Measurements from ENCODE around the gene CTDP1.
"Not testable (repeated sequence)": the region's sequence is repeated elsewhere in the genome, so short reads cannot be mapped to it uniquely, and the experiment has no call there.

The CTDP1 gene

DNA sequence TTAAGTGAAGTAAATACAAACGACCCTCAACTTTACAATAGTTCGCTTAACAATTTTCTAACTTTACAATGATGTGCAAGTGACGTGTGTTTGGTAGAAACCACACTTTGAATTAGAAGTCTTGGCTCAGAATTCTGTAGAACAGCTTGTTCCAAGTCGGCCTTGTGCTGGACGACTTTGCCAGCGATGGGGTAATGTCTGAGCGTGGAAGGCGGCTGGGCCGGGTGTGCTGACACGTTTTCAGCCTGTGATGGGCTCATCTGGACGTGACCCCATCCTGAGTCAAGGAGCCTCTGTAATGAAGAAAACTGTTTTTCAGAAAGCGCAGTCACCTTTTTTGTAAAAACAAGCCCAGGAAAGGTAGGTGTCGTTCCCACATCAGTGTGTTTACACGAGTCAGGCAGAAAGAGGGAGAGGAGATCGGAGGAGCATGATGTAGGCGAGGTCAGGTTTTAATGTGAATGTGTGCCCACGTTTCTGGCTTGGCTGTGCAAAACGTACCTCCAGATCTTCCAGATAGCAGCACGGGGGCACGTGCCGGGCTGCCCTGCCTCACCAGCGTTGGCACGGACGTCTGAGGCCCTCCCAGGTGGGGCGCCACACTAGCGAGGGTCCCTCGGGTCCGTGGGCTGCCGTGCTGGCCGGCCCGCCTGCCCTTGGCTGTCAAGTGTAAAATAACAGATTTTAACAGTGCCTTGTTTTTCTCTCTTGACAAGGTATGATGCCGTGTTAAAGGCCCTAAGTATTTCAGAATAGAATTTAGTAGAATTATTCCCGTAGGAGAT is 54.6 kb downstream of the CTDP1 start:
- no peaks in the 10 kb centered on the region for H3K27me3 ChIP-seq (ENCODE audit: control insufficient read depth, insufficient read depth, low read length, poor library complexity, severe bottlenecking)
- H3K27ac ChIP-seq (ENCODE audit: insufficient read depth, low read depth, low read length, poor library complexity, severe bottlenecking): no peak overlapping the region
- WGBS, 2 experiments: 89 to 90% methylated on average over 33 of the region's 33 CpGs
- no peaks in the 10 kb centered on the region for H3K4me1 ChIP-seq (ENCODE audit: control insufficient read depth, insufficient read depth, low read length)
- H3K4me3 ChIP-seq (ENCODE audit: insufficient read depth, low read depth, low read length): no peak overlapping the region
- H3K36me3 ChIP-seq (ENCODE audit: control insufficient read depth, insufficient read depth, low read length): peaks cover 18% of the 10 kb centered on the region
- H3K9me3 ChIP-seq (ENCODE audit: control insufficient read depth, low read length): no peaks in the 10 kb centered on the region

DNA sequence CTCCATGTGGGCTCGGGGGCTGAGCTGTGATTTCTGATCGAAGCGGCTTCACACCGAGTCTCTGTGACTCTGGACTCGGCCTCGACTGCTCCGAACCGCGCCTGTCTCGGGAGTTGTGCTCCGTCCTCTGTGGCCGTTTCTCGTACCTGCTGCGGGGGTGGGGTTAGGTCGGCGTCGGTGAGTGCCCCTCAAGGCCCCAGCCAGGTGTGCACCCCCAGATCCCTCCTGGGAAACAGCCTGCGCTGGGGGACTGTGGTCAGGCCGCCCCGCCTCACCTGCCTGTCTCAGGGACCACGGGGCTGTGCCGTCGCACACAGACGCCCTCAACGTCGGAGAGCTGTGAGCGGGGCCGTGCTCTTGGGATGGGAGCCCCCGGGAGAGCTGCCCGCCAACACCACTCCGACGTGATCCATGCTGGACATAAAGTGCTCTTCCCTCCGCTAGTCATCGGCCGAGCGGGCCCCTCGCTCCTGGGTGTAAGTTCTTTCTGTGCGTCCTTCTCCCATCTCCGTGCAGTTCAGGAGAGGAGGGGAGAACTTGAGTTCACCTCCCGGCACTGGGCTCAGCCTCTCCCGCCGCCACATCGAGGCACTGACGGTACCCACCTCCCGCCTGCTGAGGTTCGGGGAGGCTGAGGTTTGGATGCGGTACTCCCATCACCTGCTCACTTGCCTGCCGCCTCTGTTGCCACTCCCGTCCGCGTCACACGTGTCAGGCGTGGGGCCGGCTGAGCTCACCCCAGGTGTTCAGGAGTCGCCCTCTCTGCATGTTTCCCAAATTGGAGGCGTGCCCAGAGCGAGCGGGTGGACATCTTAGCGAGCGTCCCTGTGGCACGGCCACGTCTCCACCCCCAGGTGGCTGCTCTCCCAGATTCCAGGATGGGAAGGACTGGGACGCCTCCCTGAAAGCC is 55.7 kb downstream of the CTDP1 start:
- Histone ChIP-seq H3K4me1 (ENCODE audit: control insufficient read depth, insufficient read depth, low read length) (no peaks in the 10 kb centered on the region), H3K36me3 (ENCODE audit: control insufficient read depth, insufficient read depth, low read length) (peaks cover 18% of the 10 kb centered on the region), H3K9me3 (ENCODE audit: control insufficient read depth, low read length) (no peaks in the 10 kb centered on the region), H3K27me3 (ENCODE audit: control insufficient read depth, insufficient read depth, low read length, poor library complexity, severe bottlenecking) (no peaks in the 10 kb centered on the region), H3K4me3 (ENCODE audit: insufficient read depth, low read depth, low read length) (no peak overlapping the region), H3K27ac (ENCODE audit: insufficient read depth, low read depth, low read length, poor library complexity, severe bottlenecking) (no peak overlapping the region)
- WGBS, 2 experiments: 94 to 95% methylated on average over 63 of the region's 63 CpGs

DNA sequence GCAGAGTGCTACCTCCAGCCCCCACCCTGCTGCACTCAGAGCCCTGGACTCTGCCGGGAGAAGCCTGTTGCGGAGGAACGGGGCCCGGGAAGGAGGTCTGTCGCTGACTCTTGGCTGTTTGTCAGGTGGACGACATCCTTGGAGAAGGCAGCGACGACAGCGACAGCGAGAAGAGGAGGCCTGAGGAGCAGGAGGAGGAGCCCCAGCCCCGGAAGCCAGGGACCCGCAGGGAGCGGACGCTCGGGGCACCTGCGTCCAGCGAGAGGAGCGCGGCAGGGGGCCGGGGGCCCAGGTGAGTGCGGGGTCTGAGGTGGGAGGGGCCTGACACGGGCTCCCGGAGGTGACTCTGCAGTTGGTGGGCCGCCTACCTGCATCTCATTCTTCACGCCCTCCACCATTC is 56.6 kb downstream of the CTDP1 start:
- H3K27ac ChIP-seq (ENCODE audit: insufficient read depth, low read depth, low read length, poor library complexity, severe bottlenecking): no peak overlapping the region
- no peaks in the 10 kb centered on the region for H3K4me1 ChIP-seq (ENCODE audit: control insufficient read depth, insufficient read depth, low read length)
- H3K36me3 ChIP-seq (ENCODE audit: control insufficient read depth, insufficient read depth, low read length): peaks cover 13% of the 10 kb centered on the region
- 96 to 97% methylated on average over 25 of the region's 25 CpGs for WGBS, 2 experiments
- H3K27me3 ChIP-seq (ENCODE audit: control insufficient read depth, insufficient read depth, low read length, poor library complexity, severe bottlenecking): no peaks in the 10 kb centered on the region
- H3K9me3 ChIP-seq (ENCODE audit: control insufficient read depth, low read length): no peaks in the 10 kb centered on the region
- H3K4me3 ChIP-seq (ENCODE audit: insufficient read depth, low read depth, low read length): no peak overlapping the region

DNA sequence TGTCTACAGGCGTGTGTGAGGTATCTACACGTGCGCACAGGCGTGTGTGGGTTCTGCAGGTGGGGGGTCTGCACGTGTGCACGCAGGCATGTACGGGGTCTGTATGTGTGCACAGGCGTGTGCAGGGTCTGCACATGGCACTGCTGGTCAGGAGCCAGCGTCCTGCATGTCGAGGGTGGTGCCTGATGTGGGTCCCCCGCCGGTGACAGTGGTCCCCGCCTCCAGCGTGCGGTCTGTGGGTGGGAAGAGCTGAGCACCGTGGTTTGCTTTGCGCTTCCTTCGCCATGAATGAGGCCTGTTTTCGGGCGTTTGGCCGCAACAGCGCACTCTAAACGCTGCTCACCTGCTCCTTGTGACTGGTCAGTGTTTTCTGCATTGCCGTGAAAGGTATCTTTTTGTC is 57.2 kb downstream of the CTDP1 start:
- H3K9me3 ChIP-seq (ENCODE audit: control insufficient read depth, low read length): no peaks in the 10 kb centered on the region
- H3K27ac ChIP-seq (ENCODE audit: insufficient read depth, low read depth, low read length, poor library complexity, severe bottlenecking): no peak overlapping the region
- WGBS, 2 experiments: 94 to 95% methylated on average over 24 of the region's 24 CpGs
- no peaks in the 10 kb centered on the region for H3K4me1 ChIP-seq (ENCODE audit: control insufficient read depth, insufficient read depth, low read length)
- H3K36me3 ChIP-seq (ENCODE audit: control insufficient read depth, insufficient read depth, low read length): peaks cover 11% of the 10 kb centered on the region
- H3K27me3 ChIP-seq (ENCODE audit: control insufficient read depth, insufficient read depth, low read length, poor library complexity, severe bottlenecking): no peaks in the 10 kb centered on the region
- no peak overlapping the region for H3K4me3 ChIP-seq (ENCODE audit: insufficient read depth, low read depth, low read length)

DNA sequence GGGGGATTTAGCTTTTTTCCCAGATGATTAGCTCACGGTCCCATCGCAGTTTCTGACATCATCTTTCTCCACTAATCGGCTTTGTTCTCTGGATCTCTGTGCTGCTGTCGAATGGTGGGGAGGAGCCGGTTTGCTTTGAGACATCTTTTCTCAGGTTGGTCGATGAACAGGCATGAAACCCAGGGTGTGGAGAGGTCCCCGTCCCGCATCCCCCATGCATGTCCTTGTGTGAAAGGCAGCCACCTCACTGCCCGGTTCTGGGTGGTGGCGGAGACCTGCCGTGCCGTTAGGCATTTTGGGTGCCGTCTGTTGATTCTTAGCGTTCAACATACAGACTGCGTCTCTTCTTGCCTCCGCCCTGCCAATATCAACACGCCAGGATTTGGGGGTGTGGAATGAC is 57.8 kb downstream of the CTDP1 start:
- WGBS, 2 experiments: 93 to 95% methylated on average over 17 of the region's 17 CpGs
- H3K36me3 ChIP-seq (ENCODE audit: control insufficient read depth, insufficient read depth, low read length): peaks cover 7% of the 10 kb centered on the region
- no peaks in the 10 kb centered on the region for H3K9me3 ChIP-seq (ENCODE audit: control insufficient read depth, low read length)

DNA sequence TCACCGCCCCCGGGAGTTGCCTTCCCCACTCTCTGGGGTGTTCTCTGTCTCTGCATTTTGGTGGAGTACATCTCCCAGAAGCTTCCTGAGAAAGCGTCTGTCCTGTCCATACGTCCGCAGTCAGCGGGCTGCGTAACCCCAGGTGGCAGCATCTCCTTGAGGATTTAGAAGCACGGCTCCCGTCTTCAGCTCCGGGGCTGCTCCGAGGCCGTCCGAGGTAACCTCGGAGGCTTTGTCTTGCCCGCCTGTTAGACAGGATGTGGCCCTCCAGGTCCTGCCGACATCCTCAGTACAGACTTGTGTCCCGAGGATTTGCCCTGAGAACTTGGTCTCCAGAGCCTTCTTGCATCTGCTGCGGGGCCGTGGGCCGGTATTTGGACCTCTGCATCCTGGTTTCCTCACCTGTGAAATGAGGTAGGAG is 58.4 kb downstream of the CTDP1 start:
- peaks cover 7% of the 10 kb centered on the region for H3K36me3 ChIP-seq (ENCODE audit: control insufficient read depth, insufficient read depth, low read length)
- H3K9me3 ChIP-seq (ENCODE audit: control insufficient read depth, low read length): no peaks in the 10 kb centered on the region
- no peaks in the 10 kb centered on the region for H3K27me3 ChIP-seq (ENCODE audit: control insufficient read depth, insufficient read depth, low read length, poor library complexity, severe bottlenecking)
- WGBS, 2 experiments: 91 to 92% methylated on average over 20 of the region's 20 CpGs
- H3K4me1 ChIP-seq (ENCODE audit: control insufficient read depth, insufficient read depth, low read length): no peaks in the 10 kb centered on the region
- H3K4me3 ChIP-seq (ENCODE audit: insufficient read depth, low read depth, low read length): no peak overlapping the region
- no peak overlapping the region for H3K27ac ChIP-seq (ENCODE audit: insufficient read depth, low read depth, low read length, poor library complexity, severe bottlenecking)

More for the DNA sequence above, 57.8 kb downstream of the CTDP1 start:
- Histone ChIP-seq H3K4me1 (ENCODE audit: control insufficient read depth, insufficient read depth, low read length) (no peaks in the 10 kb centered on the region), H3K27ac (ENCODE audit: insufficient read depth, low read depth, low read length, poor library complexity, severe bottlenecking) (no peak overlapping the region), H3K4me3 (ENCODE audit: insufficient read depth, low read depth, low read length) (no peak overlapping the region), H3K27me3 (ENCODE audit: control insufficient read depth, insufficient read depth, low read length, poor library complexity, severe bottlenecking) (no peaks in the 10 kb centered on the region)

DNA sequence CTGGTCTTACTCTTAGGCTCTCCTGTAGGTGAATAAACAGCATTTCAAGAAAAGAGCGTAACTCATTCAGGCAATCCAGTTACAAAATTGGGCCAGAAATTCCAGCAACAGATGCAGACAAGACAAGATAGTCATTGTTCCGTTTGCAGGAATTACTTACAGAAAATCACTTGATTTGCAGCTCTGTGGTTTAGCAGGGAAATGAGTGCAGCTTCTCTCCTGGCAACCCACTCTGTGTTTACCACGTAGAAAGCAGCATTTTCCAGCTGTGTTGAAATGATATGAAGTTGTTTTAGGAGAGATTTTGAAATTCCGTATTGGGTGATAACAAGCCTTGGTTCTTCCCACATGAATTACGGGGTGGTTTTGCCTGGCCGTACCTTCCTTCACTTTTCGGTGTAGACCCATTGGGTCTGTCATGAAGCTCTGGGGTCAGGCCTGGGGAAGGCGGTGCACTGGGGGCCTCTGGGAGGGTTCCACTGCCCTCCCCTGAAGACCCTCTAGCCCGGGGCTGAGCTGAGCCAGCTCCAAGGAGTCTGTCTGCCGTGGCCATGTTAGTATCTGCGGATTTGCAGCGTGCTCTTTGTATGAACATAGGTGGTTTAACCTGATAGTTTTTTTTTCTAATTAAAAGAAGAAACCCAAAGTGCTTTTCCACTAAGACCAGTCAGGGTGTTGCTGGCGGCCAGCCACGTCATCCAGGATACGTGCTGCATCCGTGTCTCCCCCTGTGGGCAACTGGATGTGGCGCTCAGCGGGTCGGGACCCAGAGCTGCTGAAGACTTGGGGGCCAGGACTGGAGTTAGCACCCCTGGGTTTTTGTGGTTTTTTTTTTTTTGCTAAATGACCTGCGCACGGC is 59.2 kb downstream of the CTDP1 start:
- 94 to 95% methylated on average over 21 of the region's 21 CpGs for WGBS, 2 experiments
- Histone ChIP-seq H3K4me3 (ENCODE audit: insufficient read depth, low read depth, low read length) (no peak overlapping the region), H3K4me1 (ENCODE audit: control insufficient read depth, insufficient read depth, low read length) (no peaks in the 10 kb centered on the region), H3K27ac (ENCODE audit: insufficient read depth, low read depth, low read length, poor library complexity, severe bottlenecking) (no peak overlapping the region), H3K27me3 (ENCODE audit: control insufficient read depth, insufficient read depth, low read length, poor library complexity, severe bottlenecking) (no peaks in the 10 kb centered on the region), H3K9me3 (ENCODE audit: control insufficient read depth, low read length) (no peaks in the 10 kb centered on the region), H3K36me3 (ENCODE audit: control insufficient read depth, insufficient read depth, low read length) (peaks cover 7% of the 10 kb centered on the region)

DNA sequence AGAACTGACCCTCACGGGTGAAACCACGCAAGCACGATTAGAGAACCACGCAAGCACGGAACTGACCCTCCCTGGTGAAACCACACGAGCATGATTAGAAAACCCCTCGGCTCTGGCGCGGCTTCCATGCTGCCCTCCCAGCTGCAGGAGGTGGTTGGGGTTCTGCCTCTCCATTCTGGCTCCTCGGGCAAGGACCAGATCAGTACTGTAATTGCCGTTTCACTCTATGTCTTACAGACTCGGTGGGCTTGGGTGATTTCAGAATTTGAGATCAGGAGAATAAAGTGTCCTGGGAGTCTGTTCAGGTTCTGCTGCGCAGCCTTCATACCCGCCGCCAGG is 59.8 kb downstream of the CTDP1 start:
- 95% methylated on average over 15 of the region's 15 CpGs for WGBS, 2 experiments
- H3K36me3 ChIP-seq (ENCODE audit: control insufficient read depth, insufficient read depth, low read length): peaks cover 7% of the 10 kb centered on the region

DNA sequence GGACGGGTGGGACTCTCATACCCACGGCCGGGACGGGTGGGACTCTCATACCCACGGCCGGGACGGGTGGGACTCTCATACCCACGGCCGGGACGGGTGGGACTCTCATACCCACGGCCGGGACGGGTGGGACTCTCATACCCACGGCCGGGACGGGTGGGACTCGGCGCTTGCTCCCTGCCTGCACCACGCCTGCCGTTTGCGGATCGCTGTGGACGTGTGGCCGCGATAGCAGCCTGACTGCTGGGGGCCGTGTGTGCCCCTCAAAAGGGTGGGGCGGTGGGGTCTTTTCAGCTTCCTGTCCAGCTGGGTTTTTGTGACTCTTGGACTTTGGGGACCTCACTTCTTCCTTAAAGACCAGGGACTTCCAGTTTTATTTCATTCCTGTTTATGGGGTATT is 60.4 kb downstream of the CTDP1 start:
- not testable (repeated sequence) for H3K36me3 ChIP-seq (ENCODE audit: control insufficient read depth, insufficient read depth, low read length); H3K9me3 ChIP-seq (ENCODE audit: control insufficient read depth, low read length); H3K4me3 ChIP-seq (ENCODE audit: insufficient read depth, low read depth, low read length); H3K27ac ChIP-seq (ENCODE audit: insufficient read depth, low read depth, low read length, poor library complexity, severe bottlenecking); H3K4me1 ChIP-seq (ENCODE audit: control insufficient read depth, insufficient read depth, low read length); H3K27me3 ChIP-seq (ENCODE audit: control insufficient read depth, insufficient read depth, low read length, poor library complexity, severe bottlenecking)
- WGBS, 2 experiments: 94 to 95% methylated on average over 18 to 20 of the region's 27 CpGs

More for the DNA sequence above, 59.8 kb downstream of the CTDP1 start:
- no peak overlapping the region for H3K27ac ChIP-seq (ENCODE audit: insufficient read depth, low read depth, low read length, poor library complexity, severe bottlenecking)
- no peaks in the 10 kb centered on the region for H3K9me3 ChIP-seq (ENCODE audit: control insufficient read depth, low read length)
- H3K27me3 ChIP-seq (ENCODE audit: control insufficient read depth, insufficient read depth, low read length, poor library complexity, severe bottlenecking): no peaks in the 10 kb centered on the region
- no peaks in the 10 kb centered on the region for H3K4me1 ChIP-seq (ENCODE audit: control insufficient read depth, insufficient read depth, low read length)
- H3K4me3 ChIP-seq (ENCODE audit: insufficient read depth, low read depth, low read length): no peak overlapping the region
